ENCODE data around the gene NBEA. TPM values are rescaled to one million over a fixed set of nuclear protein-coding genes. Genes with fewer than 3 reads are reported as not detected.

NBEA gene
- total RNA-seq, 1 experiment from 2014 or later, result 4.1 TPM

- no peak for ATAC-seq
These were observed 48.5 kb downstream of the NBEA start for GRCh38 chr13:34990399-34991214.

More at GRCh38 chr13:34990399-34991214, 48.5 kb downstream of the NBEA start:
- Histone ChIP-seq H3K9me3 (ENCODE audit: control insufficient read depth in 1 of 2, insufficient read depth in 1 of 2, low read depth in 1 of 2, low read length in 2 of 2) (peaks cover 4 to 6% of the 10 kb centered on the region in 2 experiments; a peak in 1 of 4 replicates), H3K4me2 (ENCODE audit: low read length) (no peak overlapping the region), H3K9me2 (ENCODE audit: insufficient read depth) (no peaks in the 10 kb centered on the region), H2AFZ (ENCODE audit: low read depth, low read length, poor library complexity, severe bottlenecking) (no peak overlapping the region), H3K27ac (ENCODE audit: low read depth, low read length) (no peak overlapping the region), H3K9ac (ENCODE audit: low read length) (no peak overlapping the region), H4K20me1 (ENCODE audit: insufficient read depth) (no peaks in the 10 kb centered on the region), H3K4me1 (ENCODE audit: control insufficient read depth in 1 of 2, insufficient read depth in 2 of 2, low read length in 2 of 2) (no peaks in the 10 kb centered on the region), H3K36me3 (ENCODE audit: control insufficient read depth in 1 of 2, insufficient read depth in 2 of 2, low read length in 2 of 2) (no peaks in the 10 kb centered on the region), H3K4me3 (replicated peaks in 1 of 2; ENCODE audit: low read depth in 1 of 2, low read length in 2 of 2) (no peak overlapping the region), H3K27me3 (ENCODE audit: insufficient read depth, low read length) (no peaks in the 10 kb centered on the region), H3K79me2 (ENCODE audit: insufficient read depth, low read length) (no peaks in the 10 kb centered on the region)
- DNase-seq (ENCODE audit: low read depth, low spot score), result no peak
- POLR2A ChIA-PET, result no interaction called here
- intact Hi-C loops (cut with micrococcal nuclease), result no loop called here
- CTCF ChIA-PET, result no interaction called here
- TF ChIP-seq SRF (IDR thresholded peaks at IDR 0.05; ENCODE audit: low read depth), result no peak
- TF ChIP-seq REST (IDR thresholded peaks at IDR 0.05; ENCODE audit: low read depth), result no peak
- no peak for TF ChIP-seq EZH2phosphoT487 (IDR thresholded peaks at IDR 0.05; ENCODE audit: borderline replicate concordance)
- no peak for TF ChIP-seq FOSL1 (IDR thresholded peaks at IDR 0.05; ENCODE audit: low read depth)
- TF ChIP-seq, protein P1, sequence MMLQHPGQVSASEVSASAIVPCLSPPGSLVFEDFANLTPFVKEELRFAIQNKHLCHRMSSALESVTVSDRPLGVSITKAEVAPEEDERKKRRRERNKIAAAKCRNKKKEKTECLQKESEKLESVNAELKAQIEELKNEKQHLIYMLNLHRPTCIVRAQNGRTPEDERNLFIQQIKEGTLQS (IDR thresholded peaks at IDR 0.05), result no peak
- no peak for TF ChIP-seq EGR1 (IDR thresholded peaks at IDR 0.05; ENCODE audit: low read depth)
- TF ChIP-seq CEBPB (IDR thresholded peaks at IDR 0.05; ENCODE audit: low read depth), result no peak
- TF ChIP-seq RAD21 (IDR thresholded peaks at IDR 0.05; ENCODE audit: low read depth), result no peak
- TF ChIP-seq, protein P2, sequence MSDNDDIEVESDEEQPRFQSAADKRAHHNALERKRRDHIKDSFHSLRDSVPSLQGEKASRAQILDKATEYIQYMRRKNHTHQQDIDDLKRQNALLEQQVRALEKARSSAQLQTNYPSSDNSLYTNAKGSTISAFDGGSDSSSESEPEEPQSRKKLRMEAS (IDR thresholded peaks at IDR 0.05), result no peak
- TF ChIP-seq SIN3A (IDR thresholded peaks at IDR 0.05; ENCODE audit: low read depth), result no peak
- TF ChIP-seq POLR2AphosphoS5 (IDR thresholded peaks at IDR 0.05; ENCODE audit: low read depth, low read length), result no peak
- TF ChIP-seq, protein P3, sequence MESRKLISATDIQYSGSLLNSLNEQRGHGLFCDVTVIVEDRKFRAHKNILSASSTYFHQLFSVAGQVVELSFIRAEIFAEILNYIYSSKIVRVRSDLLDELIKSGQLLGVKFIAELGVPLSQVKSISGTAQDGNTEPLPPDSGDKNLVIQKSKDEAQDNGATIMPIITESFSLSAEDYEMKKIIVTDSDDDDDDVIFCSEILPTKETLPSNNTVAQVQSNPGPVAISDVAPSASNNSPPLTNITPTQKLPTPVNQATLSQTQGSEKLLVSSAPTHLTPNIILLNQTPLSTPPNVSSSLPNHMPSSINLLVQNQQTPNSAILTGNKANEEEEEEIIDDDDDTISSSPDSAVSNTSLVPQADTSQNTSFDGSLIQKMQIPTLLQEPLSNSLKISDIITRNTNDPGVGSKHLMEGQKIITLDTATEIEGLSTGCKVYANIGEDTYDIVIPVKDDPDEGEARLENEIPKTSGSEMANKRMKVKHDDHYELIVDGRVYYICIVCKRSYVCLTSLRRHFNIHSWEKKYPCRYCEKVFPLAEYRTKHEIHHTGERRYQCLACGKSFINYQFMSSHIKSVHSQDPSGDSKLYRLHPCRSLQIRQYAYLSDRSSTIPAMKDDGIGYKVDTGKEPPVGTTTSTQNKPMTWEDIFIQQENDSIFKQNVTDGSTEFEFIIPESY (IDR thresholded peaks at IDR 0.05; ENCODE audit: extremely low read depth, insufficient replicate concordance, low read length), result no peak
- BruUV-seq (replicated peaks), result no TSS peak
- RAD21 ChIA-PET (ENCODE audit: low non-redundant PET in 1 of 2, low total read pairs in 2 of 2, uncharacterized antibody in 2 of 2, unreplicated experiment in 2 of 2), result no interaction called here
